Endothelial cell of umbilical vein (primary cell): ENCODE results near the gene JAZF1.

Experiments used
- CTCF ChIP-seq, 2 donors: IDR thresholded peaks; 1 replicate in 1 of 2; 2 replicates in 1 of 2; pipeline ENCODE4 v1.5.1; 2011; ENCODE audit warnings: low read length in 2 of 2, mild to moderate bottlenecking in 2 of 2, moderate library complexity in 2 of 2, control low read depth in 1 of 2, inconsistent platforms in 1 of 2, low read depth in 1 of 2; ENCODE audit not compliant: insufficient read depth in 1 of 2; ENCODE audit errors: extremely low read depth in 1 of 2
- GATA2 ChIP-seq: IDR thresholded peaks from 2 replicates; pipeline ENCODE4 v1.7.0; 2011; ENCODE audit warnings: low read depth, mild to moderate bottlenecking, moderate library complexity, mixed read lengths, low read length; ENCODE audit not compliant: insufficient read length, insufficient read depth

GRCh38 chr7:27900006-27900405 lies 280.6 kb downstream of the JAZF1 start:
- no peak for TF ChIP-seq CTCF (IDR thresholded peaks at IDR 0.05; ENCODE audit: extremely low read depth in 1 of 2, insufficient read depth in 1 of 2, low read depth in 1 of 2, low read length in 2 of 2)
- no peak for TF ChIP-seq GATA2
